GM12878 (cell line): ENCODE results near the gene CRYAB. TPM values are rescaled to one million over a fixed set of nuclear protein-coding genes. Genes with fewer than 3 reads are reported as not detected.

Experiments
- ATAC-seq: fragments of 200-7000 bp; cut with Tn5 transposase; 3 replicates; pipeline ENCODE4 v1.9.1; 2020; ENCODE audit warnings: mild to moderate bottlenecking, moderate library complexity
- BruUV-seq: library from RNA; stranded (reverse); fragments of 400-500 nt; replicated peaks from 2 replicates; lab custom pipeline; 2021; lab: Mats Ljungman, UMichigan
- CTCF ChIA-PET: fragments of 300-600 bp; sonication (Branson Sonifier 250); formaldehyde crosslinking; extraction: SDS; loops from one replicate; lab custom pipeline; 2021; ENCODE audit warnings: inconsistent platforms; lab: Yijun Ruan, JAX
- POLR2A ChIA-PET: fragments of 350-600 bp; formaldehyde crosslinking; extraction: SDS; loops from one replicate; lab custom pipeline; 2021; ENCODE audit warnings: inconsistent platforms; lab: Charles Lee
- RAD21 ChIA-PET: fragments of 300-600 bp; sonication (Branson Sonifier 250); formaldehyde crosslinking; loops from one replicate; lab custom pipeline; 2023; ENCODE audit warnings: antibody characterized with exemption; ENCODE audit not compliant: unreplicated experiment; lab: Charles Lee
- SMC1A ChIA-PET: fragments of 300-600 bp; sonication (Branson Sonifier 250); formaldehyde crosslinking; loops from one replicate; lab custom pipeline; 2023; ENCODE audit not compliant: unreplicated experiment, uncharacterized antibody; lab: Charles Lee
- DNase-seq: peaks from one replicate; pipeline ENCODE4 v3.0.0-alpha.2; 2011; ENCODE audit warnings: low read depth, low spot score
- FAIRE-seq: peaks from 3 replicates; lab custom pipeline; 2011; peaks lifted over from hg19 to GRCh38; lab: Jason Lieb, UNC
- H2AFZ ChIP-seq: 2 replicates; pipeline ENCODE4 v1.6.0; 2011; ENCODE audit warnings: low read depth, low read length, control low read depth; ENCODE audit not compliant: control insufficient read depth
- H3K27ac ChIP-seq: 2 replicates; pipeline ENCODE4 v1.5.1; 2011; ENCODE audit warnings: control low read depth; ENCODE audit not compliant: control insufficient read depth, insufficient read depth
- H3K27me3 ChIP-seq, 2 experiments: replicated peaks in 1 of 2; 2 replicates each; pipeline versions ENCODE4 v1.6.0 to v1.6.1; 2011; ENCODE audit warnings: low read length in 1 of 2; ENCODE audit not compliant: control insufficient read depth in 2 of 2, insufficient read depth in 2 of 2
- H3K36me3 ChIP-seq, 2 experiments: 2 replicates each; pipeline ENCODE4 v1.5.1; 2011; ENCODE audit warnings: low read length in 1 of 2; ENCODE audit not compliant: control insufficient read depth in 2 of 2, insufficient read depth in 2 of 2
- H3K4me1 ChIP-seq: 2 replicates; pipeline ENCODE4 v1.6.1; 2011; ENCODE audit warnings: mild to moderate bottlenecking, low read length, moderate library complexity, mixed read lengths; ENCODE audit not compliant: control insufficient read depth, insufficient read depth
- H3K4me2 ChIP-seq: 2 replicates; pipeline ENCODE4 v1.6.0; 2011; ENCODE audit warnings: control low read depth; ENCODE audit not compliant: control insufficient read depth, insufficient read depth
- H3K4me3 ChIP-seq: fragments of 200-600 bp; sonication (generic); 2 replicates; pipeline ENCODE4 v1.5.1; 2016
- H3K79me2 ChIP-seq: 2 replicates; pipeline ENCODE4 v1.6.0; 2011; ENCODE audit warnings: low read length; ENCODE audit not compliant: control insufficient read depth, insufficient read depth
- H3K9ac ChIP-seq: 2 replicates; pipeline ENCODE4 v1.8.0; 2011; ENCODE audit warnings: low read length, control low read depth, mixed read lengths; ENCODE audit not compliant: control insufficient read depth, insufficient read depth
- H3K9me3 ChIP-seq: replicated peaks from 3 replicates; pipeline ENCODE4 v1.5.1; 2011; ENCODE audit warnings: mild to moderate bottlenecking, low read length; ENCODE audit not compliant: control insufficient read depth, insufficient read depth
- H4K20me1 ChIP-seq: 2 replicates; pipeline ENCODE4 v1.6.0; 2011; ENCODE audit not compliant: control insufficient read depth, insufficient read depth
- CREB1 ChIP-seq: IDR thresholded peaks from 2 replicates; pipeline ENCODE4 v1.6.1; 2012; ENCODE audit warnings: low read depth, mild to moderate bottlenecking, inconsistent platforms
- DPF2 ChIP-seq: fragments of 450-650 bp; IDR thresholded peaks from 2 replicates; pipeline ENCODE4 v1.6.1; 2017; ENCODE audit warnings: mild to moderate bottlenecking
- ETV6 ChIP-seq, 2 experiments: fragments of 450-650 bp in 1 of 2; IDR thresholded peaks in 1 of 2; conservative IDR thresholded peaks in 1 of 2; 2 replicates each; pipeline ENCODE4 v1.6.1; 2014; ENCODE audit warnings: antibody characterized with exemption in 1 of 2, borderline replicate concordance in 1 of 2, low read depth in 1 of 2, mild to moderate bottlenecking in 1 of 2, moderate library complexity in 1 of 2
- NFYA ChIP-seq: IDR thresholded peaks from 2 replicates; pipeline ENCODE4 v1.6.1; 2011; ENCODE audit warnings: low read depth, mild to moderate bottlenecking, low read length, improper control_type of control experiment, borderline replicate concordance
- POLR2AphosphoS2 ChIP-seq: IDR thresholded peaks from 2 replicates; pipeline ENCODE4 v1.6.1; 2011; ENCODE audit warnings: low read depth, mild to moderate bottlenecking, low read length, improper control_type of control experiment, moderate library complexity
- SUZ12 ChIP-seq: fragments of 200-600 bp; sonication (generic); IDR thresholded peaks from one replicate; pipeline ENCODE4 v1.6.1; 2018; ENCODE audit warnings: antibody characterized with exemption, mild to moderate bottlenecking; ENCODE audit not compliant: unreplicated experiment
- TBL1XR1 ChIP-seq: IDR thresholded peaks from 2 replicates; pipeline ENCODE4 v1.6.1; 2012; ENCODE audit warnings: low read depth, low read length, improper control_type of control experiment
- WGBS: methylation state at CpG from one replicate; pipeline ENCODE4 v1.1.6; 2016; ENCODE audit warnings: low lambda C conversion rate; ENCODE audit not compliant: insufficient replicate concordance, insufficient coverage; ENCODE audit errors: missing lambda C conversion rate; 5-methylcytosine and 5-hydroxymethylcytosine counted together
- in situ Hi-C: fragments of 300-500 bp; cut with MboI; formaldehyde crosslinking; loops from 9 replicates; pipeline ENCODE4 v1.14.3; 2018; ENCODE audit warnings: mixed read lengths
- intact Hi-C: fragments of 100-400 bp; cut with micrococcal nuclease; formaldehyde crosslinking; loops from one replicate; pipeline ENCODE4 v1.14.2; 2022; ENCODE audit not compliant: unreplicated experiment
- polyA plus RNA-seq, 11 experiments: library from polyadenylated mRNA; depleted of rRNA in 4 of 11; unstranded in 6 of 11; stranded (reverse) in 5 of 11; fragments of >200 nt; fragmentation: Nextera tagmentation in 4 of 11; fragmentation: Illumina TruSeq in 1 of 11; extraction: Ambion mirVana in 4 of 11; extraction: Trizol in 1 of 11; gene quantifications; 1 replicate in 1 of 11; 2 replicates in 10 of 11; pipeline versions ENCODE4 v1.2.1 to v1.2.3, GENCODE V29; 2011 to 2016; ENCODE audit warnings: inconsistent platforms in 2 of 11, missing spikeins in 2 of 11, low read depth in 1 of 11
- total RNA-seq, 4 experiments: library from RNA; depleted of rRNA in 3 of 4; stranded (reverse); fragments of >200 nt in 3 of 4; fragmentation: Illumina TruSeq in 1 of 4; extraction: Trizol in 1 of 4; gene quantifications; 2 replicates each; pipeline versions ENCODE4 v1.2.1 to v1.2.3, GENCODE V29; 2013 to 2021
- TF ChIP-seq, protein P1 (sequence below): fragments of 450-650 bp; IDR thresholded peaks from 2 replicates; pipeline ENCODE4 v1.6.1; 2018; ENCODE audit warnings: mild to moderate bottlenecking, low read depth, moderate library complexity; ENCODE audit not compliant: partially characterized antibody
- TF ChIP-seq, protein P2 (sequence below): IDR thresholded peaks from 2 replicates; pipeline ENCODE4 v1.6.1; 2011; ENCODE audit warnings: low read depth, mild to moderate bottlenecking, low read length, moderate library complexity, borderline replicate concordance; ENCODE audit errors: extremely low read depth
- TF ChIP-seq, protein P3 (sequence below), 3 experiments: IDR thresholded peaks in 2 of 3; conservative IDR thresholded peaks in 1 of 3; 2 replicates each; pipeline ENCODE4 v1.5.1; 2011; ENCODE audit warnings: low read depth in 3 of 3, low read length in 3 of 3, mild to moderate bottlenecking in 3 of 3, control low read depth in 2 of 3, moderate library complexity in 2 of 3, inconsistent platforms in 1 of 3, mixed read lengths in 1 of 3; ENCODE audit not compliant: control insufficient read depth in 2 of 3, insufficient read depth in 1 of 3; ENCODE audit errors: extremely low read depth in 1 of 3

Gene CRYAB
- total and polyA plus RNA-seq, 10 of the 15 experiments (the other 5 are each of a cell fraction or from before 2014, with no cell fraction given) = 0.72 to 1.0 TPM; not detected in 8

DNA sequence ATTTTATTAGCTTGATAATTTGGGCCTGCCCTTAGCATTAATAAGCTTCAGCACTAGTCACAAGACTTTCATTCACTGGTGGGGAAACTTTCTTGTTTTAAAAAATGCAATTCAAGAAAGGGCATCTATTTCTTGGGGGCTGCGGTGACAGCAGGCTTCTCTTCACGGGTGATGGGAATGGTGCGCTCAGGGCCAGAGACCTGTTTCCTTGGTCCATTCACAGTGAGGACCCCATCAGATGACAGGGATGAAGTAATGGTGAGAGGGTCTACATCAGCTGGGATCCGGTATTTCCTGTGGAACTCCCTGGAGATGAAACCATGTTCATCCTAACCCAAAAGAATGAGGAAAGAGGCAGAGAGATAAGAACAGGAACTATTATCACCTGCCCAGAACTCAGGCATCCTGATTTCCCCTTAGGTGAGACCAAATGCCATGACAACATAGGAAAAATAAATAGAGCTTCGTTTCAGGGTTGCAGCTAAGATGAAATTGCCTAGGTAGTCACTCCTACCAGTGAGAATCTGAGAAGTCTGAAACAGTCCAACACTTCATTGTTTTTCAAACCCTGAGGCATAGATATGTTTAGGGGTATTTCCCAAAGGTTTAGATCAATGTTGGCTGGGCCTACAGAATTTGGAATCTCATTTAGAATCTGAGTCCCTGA is 2.8 kb downstream of the CRYAB start (continued):
- TF ChIP-seq, protein P1, sequence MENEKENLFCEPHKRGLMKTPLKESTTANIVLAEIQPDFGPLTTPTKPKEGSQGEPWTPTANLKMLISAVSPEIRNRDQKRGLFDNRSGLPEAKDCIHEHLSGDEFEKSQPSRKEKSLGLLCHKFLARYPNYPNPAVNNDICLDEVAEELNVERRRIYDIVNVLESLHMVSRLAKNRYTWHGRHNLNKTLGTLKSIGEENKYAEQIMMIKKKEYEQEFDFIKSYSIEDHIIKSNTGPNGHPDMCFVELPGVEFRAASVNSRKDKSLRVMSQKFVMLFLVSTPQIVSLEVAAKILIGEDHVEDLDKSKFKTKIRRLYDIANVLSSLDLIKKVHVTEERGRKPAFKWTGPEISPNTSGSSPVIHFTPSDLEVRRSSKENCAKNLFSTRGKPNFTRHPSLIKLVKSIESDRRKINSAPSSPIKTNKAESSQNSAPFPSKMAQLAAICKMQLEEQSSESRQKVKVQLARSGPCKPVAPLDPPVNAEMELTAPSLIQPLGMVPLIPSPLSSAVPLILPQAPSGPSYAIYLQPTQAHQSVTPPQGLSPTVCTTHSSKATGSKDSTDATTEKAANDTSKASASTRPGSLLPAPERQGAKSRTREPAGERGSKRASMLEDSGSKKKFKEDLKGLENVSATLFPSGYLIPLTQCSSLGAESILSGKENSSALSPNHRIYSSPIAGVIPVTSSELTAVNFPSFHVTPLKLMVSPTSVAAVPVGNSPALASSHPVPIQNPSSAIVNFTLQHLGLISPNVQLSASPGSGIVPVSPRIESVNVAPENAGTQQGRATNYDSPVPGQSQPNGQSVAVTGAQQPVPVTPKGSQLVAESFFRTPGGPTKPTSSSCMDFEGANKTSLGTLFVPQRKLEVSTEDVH = no peak

DNA sequence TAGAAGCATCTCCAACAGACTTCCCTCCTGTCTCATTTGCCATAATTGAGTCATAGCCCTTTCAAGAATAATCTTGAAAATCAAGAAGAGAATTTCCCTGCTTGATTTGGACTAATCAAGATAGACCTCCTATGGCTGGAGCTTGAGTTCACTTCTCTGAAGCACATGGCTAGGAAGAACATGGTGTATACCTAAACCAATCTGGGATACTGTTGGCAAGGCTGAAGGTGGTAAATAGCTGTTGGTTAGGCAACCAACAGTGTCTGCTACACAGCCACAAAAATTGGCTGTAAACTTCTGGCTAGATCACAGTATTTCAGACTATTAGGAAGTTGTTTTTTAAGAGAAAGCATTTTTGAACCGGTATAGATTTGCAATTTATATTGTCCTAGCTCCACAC is 4.9 kb downstream of the CRYAB start:
- H3K36me3 ChIP-seq = no peaks in the 10 kb centered on the region
- no TSS peak for BruUV-seq
- no peaks in the 10 kb centered on the region for H3K27me3 ChIP-seq
- intact Hi-C loops (no loop called here), in situ Hi-C loops (no loop called here)
- DNase-seq = no peak
- no peaks in the 10 kb centered on the region for H3K4me1 ChIP-seq
- POLR2A ChIA-PET = no interaction called here
- SMC1A ChIA-PET = interaction anchor here (0.7 kb wide), 1 partner anchor 98 kb away, joined by 3 read pairs; no protein-coding TSS in a partner anchor
- H2AFZ ChIP-seq = no peak overlapping the region
- H3K4me2 ChIP-seq = no peak overlapping the region
- no peak overlapping the region for H3K27ac ChIP-seq
- no peaks in the 10 kb centered on the region for H4K20me1 ChIP-seq
- no peak overlapping the region for H3K4me3 ChIP-seq
- CTCF ChIA-PET = no interaction called here
- WGBS = 82% methylated on average over 1 of the region's 1 CpG
- H3K9ac ChIP-seq = no peak overlapping the region
- no peaks in the 10 kb centered on the region for H3K9me3 ChIP-seq
- no peak for FAIRE-seq
- RAD21 ChIA-PET = no interaction called here
- ATAC-seq = no peak
- H3K79me2 ChIP-seq = no peaks in the 10 kb centered on the region
- TF ChIP-seq, protein P2, sequence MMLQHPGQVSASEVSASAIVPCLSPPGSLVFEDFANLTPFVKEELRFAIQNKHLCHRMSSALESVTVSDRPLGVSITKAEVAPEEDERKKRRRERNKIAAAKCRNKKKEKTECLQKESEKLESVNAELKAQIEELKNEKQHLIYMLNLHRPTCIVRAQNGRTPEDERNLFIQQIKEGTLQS = no peak
- no peak for TF ChIP-seq SUZ12
- no peak for TF ChIP-seq NFYA
- TF ChIP-seq, protein P3, sequence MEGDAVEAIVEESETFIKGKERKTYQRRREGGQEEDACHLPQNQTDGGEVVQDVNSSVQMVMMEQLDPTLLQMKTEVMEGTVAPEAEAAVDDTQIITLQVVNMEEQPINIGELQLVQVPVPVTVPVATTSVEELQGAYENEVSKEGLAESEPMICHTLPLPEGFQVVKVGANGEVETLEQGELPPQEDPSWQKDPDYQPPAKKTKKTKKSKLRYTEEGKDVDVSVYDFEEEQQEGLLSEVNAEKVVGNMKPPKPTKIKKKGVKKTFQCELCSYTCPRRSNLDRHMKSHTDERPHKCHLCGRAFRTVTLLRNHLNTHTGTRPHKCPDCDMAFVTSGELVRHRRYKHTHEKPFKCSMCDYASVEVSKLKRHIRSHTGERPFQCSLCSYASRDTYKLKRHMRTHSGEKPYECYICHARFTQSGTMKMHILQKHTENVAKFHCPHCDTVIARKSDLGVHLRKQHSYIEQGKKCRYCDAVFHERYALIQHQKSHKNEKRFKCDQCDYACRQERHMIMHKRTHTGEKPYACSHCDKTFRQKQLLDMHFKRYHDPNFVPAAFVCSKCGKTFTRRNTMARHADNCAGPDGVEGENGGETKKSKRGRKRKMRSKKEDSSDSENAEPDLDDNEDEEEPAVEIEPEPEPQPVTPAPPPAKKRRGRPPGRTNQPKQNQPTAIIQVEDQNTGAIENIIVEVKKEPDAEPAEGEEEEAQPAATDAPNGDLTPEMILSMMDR (IDR thresholded peaks at IDR 0.05 in 2 of 3, conservative IDR thresholded peaks at IDR 0.05 in 1 of 3; ENCODE audit: control insufficient read depth in 2 of 3, extremely low read depth in 1 of 3, insufficient read depth in 1 of 3, low read depth in 3 of 3, low read length in 3 of 3) = no peak
- TF ChIP-seq TBL1XR1 = no peak
- TF ChIP-seq POLR2AphosphoS2 = no peak
- TF ChIP-seq ETV6 (conservative IDR thresholded peaks at IDR 0.05 in 1 of 2, IDR thresholded peaks at IDR 0.05 in 1 of 2; ENCODE audit: borderline replicate concordance in 1 of 2, low read depth in 1 of 2) = no peak
- no peak for TF ChIP-seq CREB1
- TF ChIP-seq, protein P1 = no peak
- TF ChIP-seq DPF2 = no peak
